GM19025 (cell line): ENCODE results near the gene APCDD1.

ENCODE experiments used
- ATAC-seq: cut with Tn5 transposase; IDR thresholded peaks from one replicate; pipeline ENCODE4 v1.9.1; 2021; ENCODE audit warnings: mild to moderate bottlenecking, low read depth, moderate library complexity; ENCODE audit not compliant: unreplicated experiment

APCDD1 gene

GRCh38 chr18:10430677-10431076 lies 23.8 kb upstream of the APCDD1 start:
- ATAC-seq = no peak

GRCh38 chr18:10431680-10432079 lies 22.8 kb upstream of the APCDD1 start:
- no peak for ATAC-seq

- ATAC-seq = no peak
These were observed 21.7 kb upstream of the APCDD1 start for GRCh38 chr18:10432781-10433180.

GRCh38 chr18:10436160-10436559 lies 18.3 kb upstream of the APCDD1 start:
- ATAC-seq = no peak

- no peak for ATAC-seq
These were observed 16.6 kb upstream of the APCDD1 start for GRCh38 chr18:10437837-10438236.

GRCh38 chr18:10439898-10440297 lies 14.5 kb upstream of the APCDD1 start:
- no peak for ATAC-seq

GRCh38 chr18:10440884-10441283 lies 13.6 kb upstream of the APCDD1 start:
- no peak for ATAC-seq

GRCh38 chr18:10441472-10441871 lies 13.0 kb upstream of the APCDD1 start:
- no peak for ATAC-seq

- no peak for ATAC-seq
These were observed 11.9 kb upstream of the APCDD1 start for GRCh38 chr18:10442551-10442971.

GRCh38 chr18:10443001-10443400 lies 11.4 kb upstream of the APCDD1 start:
- ATAC-seq = no peak

- ATAC-seq = no peak
These were observed 10.0 kb upstream of the APCDD1 start for GRCh38 chr18:10444314-10445006.

GRCh38 chr18:10449396-10449795 lies 5.0 kb upstream of the APCDD1 start:
- no peak for ATAC-seq

GRCh38 chr18:10450986-10451385 lies 3.4 kb upstream of the APCDD1 start:
- ATAC-seq = no peak

GRCh38 chr18:10453261-10453805 lies 1.1 kb upstream of the APCDD1 start:
- ATAC-seq = no peak

- ATAC-seq = no peak
These were observed 484 bp downstream of the APCDD1 start for GRCh38 chr18:10454681-10455557.

GRCh38 chr18:10455726-10456453 lies 1.5 kb downstream of the APCDD1 start:
- ATAC-seq = no peak

- no peak for ATAC-seq
These were observed 2.3 kb downstream of the APCDD1 start for GRCh38 chr18:10456718-10457117.

GRCh38 chr18:10457128-10457527 lies 2.7 kb downstream of the APCDD1 start:
- ATAC-seq = no peak

GRCh38 chr18:10457767-10458166 lies 3.3 kb downstream of the APCDD1 start:
- ATAC-seq = no peak

- ATAC-seq = no peak
These were observed 4.3 kb downstream of the APCDD1 start for GRCh38 chr18:10458691-10459090.

GRCh38 chr18:10459587-10459986 lies 5.2 kb downstream of the APCDD1 start:
- no peak for ATAC-seq
